AG04450 (cell line): ENCODE results near the gene IGSF8. TPM values are rescaled to one million over a fixed set of nuclear protein-coding genes. Genes with fewer than 3 reads are reported as not detected.

Experiments used
- CTCF ChIA-PET: fragments of 300-600, 350-600 bp; formaldehyde crosslinking; extraction: SDS; loops from one replicate; lab custom pipeline; 2022; ENCODE audit warnings: antibody characterized with exemption, inconsistent platforms; lab: Charles Lee
- POLR2A ChIA-PET: fragments of 350-600 bp; formaldehyde crosslinking; extraction: SDS; loops from one replicate; lab custom pipeline; 2021; ENCODE audit warnings: antibody characterized with exemption, inconsistent platforms; lab: Yijun Ruan, JAX
- DNase-seq: peaks from one replicate; pipeline ENCODE4 v3.0.0-alpha.2; 2011; ENCODE audit warnings: low read depth, low spot score
- H3K27ac ChIP-seq: one replicate; pipeline ENCODE4 v1.5.1; 2012; ENCODE audit warnings: low read depth, low read length, control low read depth
- H3K27me3 ChIP-seq: one replicate; pipeline ENCODE4 v1.6.0; 2012; ENCODE audit warnings: low read length; ENCODE audit not compliant: control insufficient read depth, insufficient read depth
- H3K4me3 ChIP-seq: 2 replicates; pipeline ENCODE4 v1.5.1; 2011; ENCODE audit warnings: mild to moderate bottlenecking, low read depth, low read length, control low read depth
- H3K9me3 ChIP-seq: 2 replicates; pipeline ENCODE4 v1.5.1; 2012; ENCODE audit warnings: low read length; ENCODE audit not compliant: control insufficient read depth, insufficient read depth
- polyA plus RNA-seq: library from polyadenylated mRNA; depleted of rRNA; stranded (reverse); fragments of >200 nt; gene quantifications from 2 replicates; pipeline ENCODE4 v1.2.3, GENCODE V29; 2011
- TF ChIP-seq, protein P1 (sequence below): IDR thresholded peaks from 2 replicates; pipeline ENCODE4 v1.5.1; 2011; ENCODE audit warnings: low read depth, low read length, control low read depth, inconsistent platforms

IGSF8 gene
- polyA plus RNA-seq, 1 experiment, result 12.7 TPM

DNA sequence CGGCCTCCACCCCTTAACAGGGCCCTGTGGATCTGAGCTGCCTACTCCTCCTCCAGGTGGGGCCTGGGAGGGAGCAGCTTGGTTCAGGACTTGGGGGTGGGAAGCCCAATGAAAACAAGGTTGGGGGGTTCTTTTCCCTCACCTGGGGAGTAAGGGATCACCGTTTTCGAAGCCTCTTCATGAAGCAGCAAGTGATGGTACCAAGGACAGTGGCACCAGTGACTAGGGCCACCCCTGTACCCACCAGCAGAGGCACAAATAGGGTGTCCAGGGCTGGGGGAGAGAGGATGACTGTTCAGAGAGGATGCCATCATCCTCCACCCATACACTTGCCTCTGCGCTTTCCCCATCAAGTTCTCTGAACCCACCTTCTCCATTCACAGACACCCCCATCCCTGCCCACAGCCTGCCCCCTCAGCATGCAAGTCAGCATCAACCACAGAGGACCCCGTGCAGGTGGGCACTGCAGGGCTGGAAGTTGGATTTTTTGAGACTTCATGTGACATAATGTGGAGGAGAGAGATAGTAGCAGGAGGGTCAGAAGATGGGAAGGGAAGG is 6.7 kb downstream of the IGSF8 start:
- Histone ChIP-seq H3K4me3 (no peak overlapping the region), H3K27me3 (no peaks in the 10 kb centered on the region), H3K9me3 (no peaks in the 10 kb centered on the region), H3K27ac (no peak overlapping the region)
- ChIA-PET POLR2A (no interaction called here), CTCF (interaction anchor here (1.2 to 1.3 kb wide), 2 partner anchors 13 to 128 kb away, joined by 3 read pairs; no protein-coding TSS in a partner anchor)
- DNase-seq, result no peak
- TF ChIP-seq, protein P1, sequence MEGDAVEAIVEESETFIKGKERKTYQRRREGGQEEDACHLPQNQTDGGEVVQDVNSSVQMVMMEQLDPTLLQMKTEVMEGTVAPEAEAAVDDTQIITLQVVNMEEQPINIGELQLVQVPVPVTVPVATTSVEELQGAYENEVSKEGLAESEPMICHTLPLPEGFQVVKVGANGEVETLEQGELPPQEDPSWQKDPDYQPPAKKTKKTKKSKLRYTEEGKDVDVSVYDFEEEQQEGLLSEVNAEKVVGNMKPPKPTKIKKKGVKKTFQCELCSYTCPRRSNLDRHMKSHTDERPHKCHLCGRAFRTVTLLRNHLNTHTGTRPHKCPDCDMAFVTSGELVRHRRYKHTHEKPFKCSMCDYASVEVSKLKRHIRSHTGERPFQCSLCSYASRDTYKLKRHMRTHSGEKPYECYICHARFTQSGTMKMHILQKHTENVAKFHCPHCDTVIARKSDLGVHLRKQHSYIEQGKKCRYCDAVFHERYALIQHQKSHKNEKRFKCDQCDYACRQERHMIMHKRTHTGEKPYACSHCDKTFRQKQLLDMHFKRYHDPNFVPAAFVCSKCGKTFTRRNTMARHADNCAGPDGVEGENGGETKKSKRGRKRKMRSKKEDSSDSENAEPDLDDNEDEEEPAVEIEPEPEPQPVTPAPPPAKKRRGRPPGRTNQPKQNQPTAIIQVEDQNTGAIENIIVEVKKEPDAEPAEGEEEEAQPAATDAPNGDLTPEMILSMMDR, result no peak

DNA sequence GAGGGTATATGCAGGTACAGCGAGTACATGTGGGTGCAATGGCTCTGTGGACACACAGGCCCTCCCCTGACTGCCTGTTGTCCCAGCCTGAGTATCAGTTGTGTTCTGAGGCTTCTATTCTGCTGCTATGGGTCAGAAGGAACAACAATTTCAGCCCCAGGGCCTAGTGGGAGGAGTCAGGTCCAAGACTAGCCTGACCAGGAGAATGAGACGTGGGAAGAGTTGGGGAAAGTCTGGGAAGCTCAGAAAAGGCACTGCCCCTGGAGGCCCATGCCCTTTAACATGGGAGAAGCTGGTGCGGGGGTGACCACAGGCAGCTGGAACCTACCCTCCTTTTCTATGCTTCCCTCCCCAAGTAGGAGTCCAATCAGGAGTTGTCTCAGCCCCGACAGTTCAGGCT is 7.7 kb downstream of the IGSF8 start:
- CTCF ChIA-PET, result interaction anchor here (6.8 kb wide), 1 partner anchor 14 kb away, joined by 56 read pairs; no protein-coding TSS in a partner anchor
- no peak for DNase-seq
- H3K9me3 ChIP-seq, result no peaks in the 10 kb centered on the region

DNA sequence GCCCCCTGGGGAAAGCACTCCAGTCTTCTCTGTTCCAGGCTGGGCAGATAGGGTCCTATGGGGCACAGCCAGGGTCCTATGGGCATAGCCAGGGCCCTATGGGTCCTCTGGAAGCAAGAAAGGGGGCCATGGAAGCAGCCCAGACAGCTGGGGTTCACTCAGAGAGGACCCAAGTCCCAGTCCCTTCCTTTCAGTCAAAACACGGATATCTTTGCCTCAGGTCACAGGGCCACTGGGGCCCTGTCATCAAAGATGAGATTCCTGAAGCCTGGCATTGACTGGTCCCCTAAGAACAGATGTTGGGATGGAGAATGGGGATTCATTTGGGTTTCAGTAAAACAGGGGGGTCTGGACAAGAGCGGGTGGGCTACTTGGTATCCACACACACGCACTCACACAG is 8.5 kb downstream of the IGSF8 start:
- ChIA-PET POLR2A (no interaction called here), CTCF (interaction anchor here (6.8 kb wide), 1 partner anchor 13 kb away, joined by 56 read pairs; no protein-coding TSS in a partner anchor)
- no peak for DNase-seq
- TF ChIP-seq, protein P1, result no peak
- Histone ChIP-seq H3K9me3 (no peaks in the 10 kb centered on the region; the same call in 1 of the 2 replicates), H3K4me3 (no peak overlapping the region), H3K27me3 (peaks cover 6% of the 10 kb centered on the region), H3K27ac (no peak overlapping the region)

More for the DNA sequence above, 7.7 kb downstream of the IGSF8 start:
- POLR2A ChIA-PET, result no interaction called here
- Histone ChIP-seq H3K27me3 (peaks cover 3% of the 10 kb centered on the region), H3K27ac (no peak overlapping the region), H3K4me3 (no peak overlapping the region)
- TF ChIP-seq, protein P1, result no peak

DNA sequence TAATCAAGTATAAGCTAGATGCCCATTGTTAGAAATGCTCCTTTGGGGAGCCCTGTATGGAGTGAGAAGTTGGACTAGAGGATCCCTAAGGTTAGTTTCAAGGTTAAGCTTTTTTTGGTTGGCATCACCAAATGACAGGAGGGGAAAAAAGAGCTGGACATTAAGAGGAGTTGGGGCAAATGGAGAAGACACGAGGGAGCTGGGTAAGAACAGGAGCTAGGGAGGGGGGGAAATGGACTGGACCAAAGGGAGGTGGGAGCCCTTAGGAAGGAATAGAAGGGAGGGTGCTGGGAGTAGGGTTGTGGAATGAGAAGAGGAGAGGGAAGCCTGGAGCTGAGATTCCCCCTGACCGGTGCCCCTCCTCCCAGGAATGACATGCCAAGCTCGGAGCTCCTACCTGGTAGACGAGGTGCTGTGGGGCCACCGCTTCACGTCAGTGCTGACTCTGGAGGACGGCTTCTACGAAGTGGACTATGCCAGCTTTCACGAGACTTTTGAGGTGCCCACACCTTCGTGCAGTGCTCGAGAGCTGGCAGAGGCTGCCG is 11.2 kb downstream of the IGSF8 start:
- H3K9me3 ChIP-seq, result peaks cover 5% of the 10 kb centered on the region; the same call in 1 of the 2 replicates
- no peak overlapping the region for H3K4me3 ChIP-seq
- no peak for DNase-seq
- ChIA-PET POLR2A (interaction anchor here (0.6 kb wide), 1 partner anchor 237 kb away, joined by 7 read pairs; no protein-coding TSS in a partner anchor), CTCF (interaction anchor here (0.8 to 6.8 kb wide), 14 partner anchors 10 to 288 kb away, joined by 3 to 73 read pairs (median 14); partner anchors contain the start of gene IGSF8)
- peaks cover 30% of the 10 kb centered on the region for H3K27me3 ChIP-seq
- H3K27ac ChIP-seq, result no peak overlapping the region
- TF ChIP-seq, protein P1, result no peak

DNA sequence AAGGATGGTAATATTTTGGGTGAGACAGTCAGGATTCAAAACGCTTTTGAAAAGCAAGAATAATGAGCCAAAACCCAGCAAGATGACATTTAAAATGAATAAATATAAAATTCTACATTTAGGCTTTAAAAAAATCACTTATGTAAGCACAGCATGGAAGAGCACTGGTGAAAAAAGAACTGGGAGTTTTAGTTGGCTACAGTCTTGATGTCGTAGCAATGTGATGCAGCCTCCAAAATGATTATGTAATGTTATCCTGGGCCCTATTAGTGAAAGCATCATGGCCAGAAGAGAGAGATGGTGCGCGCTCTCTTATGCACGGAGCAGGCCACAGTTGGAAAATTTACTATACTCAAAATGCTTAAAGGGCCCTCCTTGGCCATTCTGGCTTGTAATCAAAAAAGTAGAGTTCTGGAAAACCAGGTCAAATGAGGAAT is 11.9 kb downstream of the IGSF8 start:
- CTCF ChIA-PET, result interaction anchor here (0.6 to 6.8 kb wide), 27 partner anchors 9 to 774 kb away, joined by 3 to 73 read pairs (median 5); partner anchors contain the start of genes IGSF8 and KCNJ10
- H3K27me3 ChIP-seq, result peaks cover 37% of the 10 kb centered on the region
- POLR2A ChIA-PET, result interaction anchor here (0.6 to 1.4 kb wide), 2 partner anchors 166 to 237 kb away, joined by 4 to 7 read pairs; no protein-coding TSS in a partner anchor

More for the DNA sequence above, 11.9 kb downstream of the IGSF8 start:
- Histone ChIP-seq H3K9me3 (peaks cover 5% of the 10 kb centered on the region; the same call in 1 of the 2 replicates), H3K27ac (no peak overlapping the region), H3K4me3 (no peak overlapping the region)
- no peak for DNase-seq
- TF ChIP-seq, protein P1, result no peak
